ENCODE results near the gene TXNDC11. TPM values are rescaled to one million over a fixed set of nuclear protein-coding genes. Genes with fewer than 3 reads are reported as not detected.

The TXNDC11 gene
- total and polyA plus RNA-seq, 9 of the 15 experiments (the other 6 are each of a cell fraction or from before 2014, with no cell fraction given), result 0.66 to 32.6 (median 26.2) TPM

GRCh38 chr16:11692171-11692570, 50.5 kb downstream of the TXNDC11 start:
- in situ Hi-C loops (cut with MboI), result no loop called here
- no TSS peak for BruUV-seq (replicated peaks)

More at GRCh38 chr16:11692171-11692570, 50.5 kb downstream of the TXNDC11 start:
- H3K27ac ChIP-seq (ENCODE audit: extremely low read depth, low read depth, low read length), result no peak overlapping the region
- POLR2A ChIA-PET, result interaction anchor here (1.5 kb wide), 1 partner anchor 15 kb away, joined by 7 read pairs; no protein-coding TSS in a partner anchor
- ATAC-seq (no peak), FAIRE-seq (no peak), DNase-seq (ENCODE audit: extremely low read depth in 1 of 4, low spot score in 3 of 4) (no peak)
- no peaks in the 10 kb centered on the region for H3K4me1 ChIP-seq (replicated peaks in 1 of 2; ENCODE audit: control insufficient read depth in 2 of 2, insufficient read depth in 2 of 2, low read length in 2 of 2)
- whole genome bisulfite sequencing (ENCODE audit: insufficient coverage, low coverage, missing lambda C conversion rate), result 95% methylated on average over 8 of the region's 8 CpGs
- CTCF ChIA-PET (ENCODE audit: low intra/inter-chr PET ratio), result no interaction called here
- H3K4me2 ChIP-seq (ENCODE audit: insufficient read depth, low read length), result no peak overlapping the region
- no peaks in the 10 kb centered on the region for H3K9me3 ChIP-seq (replicated peaks; ENCODE audit: control insufficient read depth, insufficient read depth, low read depth, low read length)
- no peak overlapping the region for H3K9ac ChIP-seq (ENCODE audit: insufficient read depth in 1 of 2, low read depth in 2 of 2, low read length in 2 of 2)
- TF ChIP-seq GTF2F1 (IDR thresholded peaks at IDR 0.05; ENCODE audit: low read depth, low read length), result no peak
- TF ChIP-seq, protein P1, sequence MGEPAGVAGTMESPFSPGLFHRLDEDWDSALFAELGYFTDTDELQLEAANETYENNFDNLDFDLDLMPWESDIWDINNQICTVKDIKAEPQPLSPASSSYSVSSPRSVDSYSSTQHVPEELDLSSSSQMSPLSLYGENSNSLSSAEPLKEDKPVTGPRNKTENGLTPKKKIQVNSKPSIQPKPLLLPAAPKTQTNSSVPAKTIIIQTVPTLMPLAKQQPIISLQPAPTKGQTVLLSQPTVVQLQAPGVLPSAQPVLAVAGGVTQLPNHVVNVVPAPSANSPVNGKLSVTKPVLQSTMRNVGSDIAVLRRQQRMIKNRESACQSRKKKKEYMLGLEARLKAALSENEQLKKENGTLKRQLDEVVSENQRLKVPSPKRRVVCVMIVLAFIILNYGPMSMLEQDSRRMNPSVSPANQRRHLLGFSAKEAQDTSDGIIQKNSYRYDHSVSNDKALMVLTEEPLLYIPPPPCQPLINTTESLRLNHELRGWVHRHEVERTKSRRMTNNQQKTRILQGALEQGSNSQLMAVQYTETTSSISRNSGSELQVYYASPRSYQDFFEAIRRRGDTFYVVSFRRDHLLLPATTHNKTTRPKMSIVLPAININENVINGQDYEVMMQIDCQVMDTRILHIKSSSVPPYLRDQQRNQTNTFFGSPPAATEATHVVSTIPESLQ (CRISPR knock-in tag; IDR thresholded peaks at IDR 0.05), result no peak
- no peak for TF ChIP-seq ZNF224 (CRISPR knock-in tag; IDR thresholded peaks at IDR 0.05)
- TF ChIP-seq SMAD1 (IDR thresholded peaks at IDR 0.05; ENCODE audit: low read depth, low read length, partially characterized antibody), result no peak
- TF ChIP-seq ZBTB34 (CRISPR knock-in tag; IDR thresholded peaks at IDR 0.05), result no peak
- TF ChIP-seq MAZ (CRISPR knock-in tag; conservative IDR thresholded peaks at IDR 0.05 in 1 of 2, IDR thresholded peaks at IDR 0.05 in 1 of 2), result no peak
- TF ChIP-seq, protein P2, sequence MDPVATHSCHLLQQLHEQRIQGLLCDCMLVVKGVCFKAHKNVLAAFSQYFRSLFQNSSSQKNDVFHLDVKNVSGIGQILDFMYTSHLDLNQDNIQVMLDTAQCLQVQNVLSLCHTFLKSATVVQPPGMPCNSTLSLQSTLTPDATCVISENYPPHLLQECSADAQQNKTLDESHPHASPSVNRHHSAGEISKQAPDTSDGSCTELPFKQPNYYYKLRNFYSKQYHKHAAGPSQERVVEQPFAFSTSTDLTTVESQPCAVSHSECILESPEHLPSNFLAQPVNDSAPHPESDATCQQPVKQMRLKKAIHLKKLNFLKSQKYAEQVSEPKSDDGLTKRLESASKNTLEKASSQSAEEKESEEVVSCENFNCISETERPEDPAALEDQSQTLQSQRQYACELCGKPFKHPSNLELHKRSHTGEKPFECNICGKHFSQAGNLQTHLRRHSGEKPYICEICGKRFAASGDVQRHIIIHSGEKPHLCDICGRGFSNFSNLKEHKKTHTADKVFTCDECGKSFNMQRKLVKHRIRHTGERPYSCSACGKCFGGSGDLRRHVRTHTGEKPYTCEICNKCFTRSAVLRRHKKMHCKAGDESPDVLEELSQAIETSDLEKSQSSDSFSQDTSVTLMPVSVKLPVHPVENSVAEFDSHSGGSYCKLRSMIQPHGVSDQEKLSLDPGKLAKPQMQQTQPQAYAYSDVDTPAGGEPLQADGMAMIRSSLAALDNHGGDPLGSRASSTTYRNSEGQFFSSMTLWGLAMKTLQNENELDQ (CRISPR knock-in tag; IDR thresholded peaks at IDR 0.05; ENCODE audit: borderline replicate concordance), result no peak
- no peak for TF ChIP-seq CC2D1A (IDR thresholded peaks at IDR 0.05)
- TF ChIP-seq ETV6 (IDR thresholded peaks at IDR 0.05; ENCODE audit: borderline replicate concordance in 1 of 2, low read depth in 2 of 2, low read length in 1 of 2), result no peak
- no peak for TF ChIP-seq ETV6 (CRISPR knock-in tag; IDR thresholded peaks at IDR 0.05; ENCODE audit: borderline replicate concordance)
- no peak for TF ChIP-seq TAF15 (IDR thresholded peaks at IDR 0.05; ENCODE audit: low read depth, low read length)
- no peak for TF ChIP-seq GATA2 (CRISPR knock-in tag; IDR thresholded peaks at IDR 0.05)
- no peak for TF ChIP-seq ZNF133 (CRISPR knock-in tag; IDR thresholded peaks at IDR 0.05)
- TF ChIP-seq POLR3G (IDR thresholded peaks at IDR 0.05; ENCODE audit: extremely low read depth, insufficient read length, insufficient replicate concordance), result no peak
- intact Hi-C loops (cut with micrococcal nuclease), result no loop called here
- H3K9me1 ChIP-seq (ENCODE audit: control insufficient read depth, insufficient read depth, low read length), result no peaks in the 10 kb centered on the region
- H3K27me3 ChIP-seq (ENCODE audit: control insufficient read depth in 2 of 2, insufficient read depth in 2 of 2, low read length in 2 of 2), result no peaks in the 10 kb centered on the region
- no peak overlapping the region for H3K4me3 ChIP-seq
- H3K79me2 ChIP-seq (ENCODE audit: control insufficient read depth, insufficient read depth, low read length), result no peaks in the 10 kb centered on the region; the same call in 2 of the 3 replicates
- H2AFZ ChIP-seq (ENCODE audit: low read depth, low read length), result no peak overlapping the region
- H3K36me3 ChIP-seq (ENCODE audit: control insufficient read depth, insufficient read depth, low read length), result peaks cover 83% of the 10 kb centered on the region
- H4K20me1 ChIP-seq (replicated peaks; ENCODE audit: control insufficient read depth, insufficient read depth, low read length), result no peaks in the 10 kb centered on the region
